Tibial nerve (tissue), 4 donors: ENCODE measurements around the gene PPP1CB. TPM values are rescaled to one million over a fixed set of nuclear protein-coding genes. Genes with fewer than 3 reads are reported as not detected.

Experiments used
- DNase-seq, 2 donors: peaks; one replicate each; pipeline ENCODE4 v3.0.0-alpha.2; 2019; ENCODE audit warnings: low spot score in 2 of 2
- H3K27ac ChIP-seq, 4 donors: fragments of 200-600 bp; sonication (generic) in 3 of 4; one replicate each; pipeline ENCODE4 v1.5.1; 2017 to 2019; ENCODE audit warnings: mild to moderate bottlenecking in 1 of 4
- H3K27me3 ChIP-seq, 2 donors: fragments of 200-600 bp; sonication (generic) in 1 of 2; one replicate each; pipeline versions ENCODE4 v1.5.1 to v1.6.0; 2017 to 2019
- H3K36me3 ChIP-seq, 3 donors: fragments of 200-600 bp; sonication (generic); one replicate each; pipeline ENCODE4 v1.5.1; 2018 to 2019
- H3K4me1 ChIP-seq, 4 donors: fragments of 200-600 bp; sonication (generic) in 3 of 4; one replicate each; pipeline ENCODE4 v1.5.1; 2017 to 2019
- H3K4me3 ChIP-seq, 4 donors: fragments of 200-600 bp; sonication (generic) in 3 of 4; one replicate each; pipeline ENCODE4 v1.5.1; 2017 to 2019; ENCODE audit warnings: mild to moderate bottlenecking in 1 of 4, moderate library complexity in 1 of 4
- H3K9me3 ChIP-seq, 4 donors: fragments of 200-600 bp; sonication (generic) in 3 of 4; one replicate each; pipeline ENCODE4 v1.5.1; 2017 to 2019
- EP300 ChIP-seq, 2 donors: sonication (generic); formaldehyde crosslinking; IDR thresholded peaks; one replicate each; pipeline ENCODE4 v1.6.1; 2017; ENCODE audit warnings: antibody characterized with exemption in 2 of 2, mild to moderate bottlenecking in 1 of 2
- POLR2A ChIP-seq, 2 donors: fragments of 450-650 bp; IDR thresholded peaks; one replicate each; pipeline ENCODE4 v1.6.1; 2017; ENCODE audit warnings: antibody characterized with exemption in 2 of 2, mild to moderate bottlenecking in 2 of 2, moderate library complexity in 2 of 2
- WGBS, 2 donors: methylation state at CpG; one replicate each; pipeline ENCODE4 v1.1.5; 2018; 5-methylcytosine and 5-hydroxymethylcytosine counted together
- total RNA-seq, 4 donors: library from RNA; depleted of rRNA; stranded (reverse); fragments of >200 nt; gene quantifications; one replicate each; pipeline ENCODE4 v1.1.0, GENCODE V29; 2016
- TF ChIP-seq, protein P1 (sequence below), 5 experiments: fragments of 200-600 bp in 3 of 5; fragments of 450-650 bp in 2 of 5; sonication (generic) in 3 of 5; IDR thresholded peaks; one replicate each; pipeline ENCODE4 v1.5.1; 2016 to 2019; ENCODE audit warnings: antibody characterized with exemption in 5 of 5, mild to moderate bottlenecking in 3 of 5, moderate library complexity in 2 of 5

PPP1CB gene
- total RNA-seq, 4 donors from 2014 or later = 105 to 335 (median 230) TPM

DNA sequence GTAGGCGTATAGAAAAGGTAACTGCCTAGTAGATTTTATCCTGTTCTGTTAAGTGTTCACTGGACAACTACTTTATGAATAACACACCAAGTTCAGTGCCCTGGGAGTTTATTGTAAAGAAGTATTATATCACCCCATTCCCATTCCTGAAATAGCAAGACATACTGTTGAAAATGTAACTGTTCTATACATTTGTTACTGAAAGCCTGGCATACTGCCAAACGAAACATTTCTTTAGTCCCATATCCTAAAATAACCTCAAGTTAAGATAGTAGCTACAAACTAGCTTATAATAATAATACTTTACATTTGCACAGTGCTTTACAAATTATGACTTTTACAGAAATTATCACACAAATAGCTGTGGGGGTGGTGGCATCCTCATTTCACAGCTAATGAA lies 84.2 kb downstream of the PPP1CB start:
- TF ChIP-seq EP300 (IDR thresholded peaks at IDR 0.05) (no peak), POLR2A (IDR thresholded peaks at IDR 0.05) (no peak)
- TF ChIP-seq, protein P1, sequence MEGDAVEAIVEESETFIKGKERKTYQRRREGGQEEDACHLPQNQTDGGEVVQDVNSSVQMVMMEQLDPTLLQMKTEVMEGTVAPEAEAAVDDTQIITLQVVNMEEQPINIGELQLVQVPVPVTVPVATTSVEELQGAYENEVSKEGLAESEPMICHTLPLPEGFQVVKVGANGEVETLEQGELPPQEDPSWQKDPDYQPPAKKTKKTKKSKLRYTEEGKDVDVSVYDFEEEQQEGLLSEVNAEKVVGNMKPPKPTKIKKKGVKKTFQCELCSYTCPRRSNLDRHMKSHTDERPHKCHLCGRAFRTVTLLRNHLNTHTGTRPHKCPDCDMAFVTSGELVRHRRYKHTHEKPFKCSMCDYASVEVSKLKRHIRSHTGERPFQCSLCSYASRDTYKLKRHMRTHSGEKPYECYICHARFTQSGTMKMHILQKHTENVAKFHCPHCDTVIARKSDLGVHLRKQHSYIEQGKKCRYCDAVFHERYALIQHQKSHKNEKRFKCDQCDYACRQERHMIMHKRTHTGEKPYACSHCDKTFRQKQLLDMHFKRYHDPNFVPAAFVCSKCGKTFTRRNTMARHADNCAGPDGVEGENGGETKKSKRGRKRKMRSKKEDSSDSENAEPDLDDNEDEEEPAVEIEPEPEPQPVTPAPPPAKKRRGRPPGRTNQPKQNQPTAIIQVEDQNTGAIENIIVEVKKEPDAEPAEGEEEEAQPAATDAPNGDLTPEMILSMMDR (IDR thresholded peaks at IDR 0.05) = no peak
- DNase-seq = no peak
- H3K27me3 ChIP-seq = no peaks in the 10 kb centered on the region
- H3K27ac ChIP-seq = no peak overlapping the region
- no peaks in the 10 kb centered on the region for H3K9me3 ChIP-seq
- 49 to 60% methylated on average over 2 of the region's 2 CpGs for WGBS, 2 donors
- no peaks in the 10 kb centered on the region for H3K4me1 ChIP-seq
- no peaks in the 10 kb centered on the region for H3K36me3 ChIP-seq
- H3K4me3 ChIP-seq = no peak overlapping the region

DNA sequence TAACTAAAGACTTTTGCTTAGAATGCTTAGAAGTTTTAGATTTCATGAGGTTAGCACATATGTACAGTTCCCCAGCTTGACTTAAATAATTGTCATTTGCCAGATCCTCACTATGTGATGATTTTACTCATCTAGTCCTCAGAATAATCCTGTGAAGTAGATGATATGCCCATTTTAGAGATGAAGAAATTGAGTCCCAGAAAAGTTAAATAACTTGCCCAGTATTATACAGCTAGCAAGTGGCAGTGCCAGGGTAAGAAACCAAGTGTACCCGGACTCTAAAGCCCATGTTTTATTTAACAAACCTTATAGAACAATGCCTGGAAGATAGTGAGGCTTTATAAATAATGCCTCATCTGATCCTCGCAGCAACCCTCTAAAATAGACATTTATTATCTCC lies 87.3 kb downstream of the PPP1CB start:
- WGBS, 2 donors = 91 to 94% methylated on average over 2 of the region's 2 CpGs
- Histone ChIP-seq H3K9me3 (no peaks in the 10 kb centered on the region), H3K27me3 (no peaks in the 10 kb centered on the region), H3K4me3 (no peak overlapping the region), H3K4me1 (no peaks in the 10 kb centered on the region), H3K36me3 (no peaks in the 10 kb centered on the region), H3K27ac (no peak overlapping the region)
- no peak for DNase-seq
- TF ChIP-seq, protein P1 (IDR thresholded peaks at IDR 0.05) = no peak
- no peak for TF ChIP-seq EP300 (IDR thresholded peaks at IDR 0.05)
- TF ChIP-seq POLR2A (IDR thresholded peaks at IDR 0.05) = no peak

DNA sequence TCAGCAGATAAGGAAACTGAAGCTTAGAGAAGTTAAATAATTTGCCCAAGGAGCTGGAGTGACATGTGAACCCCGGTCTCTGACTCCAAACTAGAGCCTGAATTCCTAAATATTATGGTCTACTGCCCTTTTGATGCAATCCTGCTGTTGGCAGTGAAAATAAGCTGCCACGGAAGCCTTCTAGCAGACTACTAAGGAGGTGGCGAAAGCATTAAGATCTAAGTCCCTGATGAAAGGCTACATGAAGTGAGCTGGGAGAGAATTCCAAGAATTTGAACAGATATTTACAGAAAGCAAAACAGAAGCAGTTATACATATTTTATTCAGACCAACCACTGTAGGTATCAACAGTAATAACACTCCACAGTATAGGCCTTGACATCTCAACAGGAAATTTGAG lies 90.4 kb downstream of the PPP1CB start:
- DNase-seq = no peak
- H3K36me3 ChIP-seq = peaks cover 0 to 10% (median 0%) of the 10 kb centered on the region in 3 donors

More for the DNA sequence above, 90.4 kb downstream of the PPP1CB start:
- Histone ChIP-seq H3K4me1 (no peaks in the 10 kb centered on the region), H3K27ac (no peak overlapping the region), H3K27me3 (no peaks in the 10 kb centered on the region), H3K9me3 (no peaks in the 10 kb centered on the region), H3K4me3 (no peak overlapping the region)
- TF ChIP-seq EP300 (IDR thresholded peaks at IDR 0.05) = no peak
- TF ChIP-seq, protein P1 (IDR thresholded peaks at IDR 0.05) = no peak
- 60 to 64% methylated on average over 3 of the region's 3 CpGs for WGBS, 2 donors

Other genes with a start within 250 kb of the PPP1CB start
- gene SPDYA, start 59.0 kb downstream of the PPP1CB start, total RNA-seq = 1 to 10 TPM in 3 of 4 donors, under 1 TPM in 1; 0.90 to 5.7 (median 4.6) TPM
- 10 to 100 TPM in 2 of 4 donors, 1 to 10 TPM in 2; 8.5 to 17.8 (median 10.5) TPM for gene TRMT61B, start 118.5 kb downstream of the PPP1CB start, total RNA-seq
- gene WDR43, start 142.8 kb downstream of the PPP1CB start, total RNA-seq = 10 to 100 TPM; 32.2 to 57.6 (median 37.0) TPM
- 10 to 100 TPM in 3 of 4 donors, 1 to 10 TPM in 1; 6.0 to 35.0 (median 19.5) TPM for gene TOGARAM2, start 229.5 kb downstream of the PPP1CB start, total RNA-seq